H9 (cell line): Measurements from ENCODE around the gene JARID2. TPM values are rescaled to one million over a fixed set of nuclear protein-coding genes. Genes with fewer than 3 reads are reported as not detected.
A peak's percentile ranks its signal among the peaks of the same experiment; 100 is the strongest.

Experiments
- DNase-seq: peaks from one replicate; pipeline ENCODE4 v3.0.0-alpha.2; 2017
- H2AFZ ChIP-seq: one replicate; pipeline ENCODE4 v1.6.1; 2013; ENCODE audit warnings: mild to moderate bottlenecking, low read length, control low read depth, moderate library complexity
- H2AK5ac ChIP-seq: 2 replicates; pipeline ENCODE4 v1.6.1; 2013; ENCODE audit warnings: low read length, control low read depth, mixed read lengths; ENCODE audit not compliant: insufficient read length
- H2BK120ac ChIP-seq: one replicate; pipeline ENCODE4 v1.6.1; 2013; ENCODE audit warnings: low read depth, mild to moderate bottlenecking, low read length, control low read depth, inconsistent platforms; ENCODE audit not compliant: poor library complexity, severe bottlenecking
- H2BK12ac ChIP-seq: 2 replicates; pipeline ENCODE4 v1.6.1; 2013; ENCODE audit warnings: low read length, control low read depth, mixed read lengths, low read depth; ENCODE audit not compliant: insufficient read length
- H2BK15ac ChIP-seq: 2 replicates; pipeline ENCODE4 v1.6.1; 2013; ENCODE audit warnings: low read depth, low read length, control low read depth
- H2BK20ac ChIP-seq: one replicate; pipeline ENCODE4 v1.6.1; 2013; ENCODE audit warnings: low read depth, mild to moderate bottlenecking, low read length, control low read depth, inconsistent platforms; ENCODE audit not compliant: poor library complexity, severe bottlenecking
- H2BK5ac ChIP-seq: 2 replicates; pipeline ENCODE4 v1.6.1; 2013; ENCODE audit warnings: low read length, control low read depth, mixed read lengths; ENCODE audit not compliant: insufficient read length
- H3K14ac ChIP-seq: 2 replicates; pipeline ENCODE4 v1.6.1; 2013; ENCODE audit warnings: low read length, control low read depth; ENCODE audit not compliant: insufficient read depth
- H3K18ac ChIP-seq: 2 replicates; pipeline ENCODE4 v1.6.1; 2013; ENCODE audit warnings: low read depth, mild to moderate bottlenecking, mixed read lengths, low read length, control low read depth; ENCODE audit not compliant: insufficient read length
- H3K23ac ChIP-seq: 2 replicates; pipeline ENCODE4 v1.6.1; 2013; ENCODE audit warnings: low read length, control low read depth, mixed read lengths, low read depth; ENCODE audit not compliant: insufficient read length
- H3K23me2 ChIP-seq: 2 replicates; pipeline ENCODE4 v1.6.1; 2013; ENCODE audit warnings: low read depth, mild to moderate bottlenecking, mixed read lengths, low read length, control low read depth; ENCODE audit not compliant: insufficient read length, poor library complexity, severe bottlenecking
- H3K27ac ChIP-seq: 2 replicates; pipeline ENCODE4 v1.5.1; 2013; ENCODE audit warnings: low read length, control low read depth, mixed read lengths, low read depth; ENCODE audit not compliant: insufficient read length
- H3K27me3 ChIP-seq: 2 replicates; pipeline ENCODE4 v1.6.1; 2013; ENCODE audit warnings: low read length, control low read depth, inconsistent platforms; ENCODE audit not compliant: insufficient read depth
- H3K4ac ChIP-seq: 2 replicates; pipeline ENCODE4 v1.6.1; 2013; ENCODE audit warnings: low read depth, mild to moderate bottlenecking, control low read depth, inconsistent platforms, low read length, moderate library complexity
- H3K4me1 ChIP-seq: 2 replicates; pipeline ENCODE4 v1.6.1; 2013; ENCODE audit warnings: low read length, control low read depth, inconsistent platforms; ENCODE audit not compliant: insufficient read depth
- H3K4me2 ChIP-seq: 2 replicates; pipeline ENCODE4 v1.6.1; 2013; ENCODE audit warnings: low read length, control low read depth, mixed read lengths; ENCODE audit not compliant: insufficient read length, insufficient read depth
- H3K56ac ChIP-seq: 2 replicates; pipeline ENCODE4 v1.6.1; 2013; ENCODE audit warnings: low read depth, mild to moderate bottlenecking, mixed read lengths, low read length, control low read depth; ENCODE audit not compliant: insufficient read length
- H3K79me1 ChIP-seq: 2 replicates; pipeline ENCODE4 v1.6.1; 2013; ENCODE audit warnings: low read depth, mild to moderate bottlenecking, moderate library complexity, low read length, control low read depth, inconsistent platforms; ENCODE audit not compliant: insufficient read depth, poor library complexity, severe bottlenecking
- H3K79me2 ChIP-seq: 2 replicates; pipeline ENCODE4 v1.6.1; 2013; ENCODE audit warnings: low read length, control low read depth, inconsistent platforms; ENCODE audit not compliant: insufficient read depth
- H3K9ac ChIP-seq: 2 replicates; pipeline ENCODE4 v1.6.1; 2013; ENCODE audit warnings: low read length, control low read depth, mixed read lengths; ENCODE audit not compliant: insufficient read length; ENCODE audit errors: extremely low read depth
- H3K9me3 ChIP-seq: one replicate; pipeline ENCODE4 v1.6.1; 2013; ENCODE audit warnings: low read depth, low read length, inconsistent platforms; ENCODE audit not compliant: control insufficient read depth
- H3T11ph ChIP-seq: one replicate; pipeline ENCODE4 v1.6.1; 2013; ENCODE audit warnings: mild to moderate bottlenecking, low read length, control low read depth, inconsistent platforms
- H4K20me1 ChIP-seq: one replicate; pipeline ENCODE4 v1.6.1; 2013; ENCODE audit not compliant: control insufficient read depth, insufficient read length, insufficient read depth
- H4K5ac ChIP-seq: 2 replicates; pipeline ENCODE4 v1.6.1; 2013; ENCODE audit warnings: low read depth, mild to moderate bottlenecking, mixed read lengths, low read length, control low read depth; ENCODE audit not compliant: insufficient read length
- H4K8ac ChIP-seq: replicated peaks from 2 replicates; pipeline ENCODE4 v1.6.1; 2013; ENCODE audit warnings: low read length, control low read depth, mixed read lengths, low read depth; ENCODE audit not compliant: insufficient read length
- H4K91ac ChIP-seq: 2 replicates; pipeline ENCODE4 v1.6.1; 2013; ENCODE audit warnings: low read depth, mild to moderate bottlenecking, moderate library complexity, mixed read lengths, low read length, control low read depth; ENCODE audit not compliant: insufficient read length
- H3K27ac Mint-ChIP-seq, 3 experiments: 2 replicates in 2 of 3; 3 replicates in 1 of 3; pipeline ENCODE4 v1.8.0; 2020 to 2021; ENCODE audit warnings: mixed read lengths in 3 of 3, mild to moderate bottlenecking in 1 of 3, moderate library complexity in 1 of 3
- H3K27me3 Mint-ChIP-seq: 2 replicates; pipeline ENCODE4 v1.8.0; 2021; ENCODE audit warnings: low read depth, mild to moderate bottlenecking, moderate library complexity, mixed read lengths
- H3K36me3 Mint-ChIP-seq, 3 experiments: 2 replicates in 2 of 3; 3 replicates in 1 of 3; pipeline ENCODE4 v1.8.0; 2020 to 2021; ENCODE audit warnings: low read depth in 3 of 3, mixed read lengths in 3 of 3; ENCODE audit not compliant: insufficient read depth in 1 of 3
- H3K4me1 Mint-ChIP-seq, 2 experiments: 2 replicates each; pipeline ENCODE4 v1.8.0; 2020; ENCODE audit warnings: mixed read lengths in 2 of 2
- H3K4me3 Mint-ChIP-seq, 2 experiments: 2 replicates in 1 of 2; 3 replicates in 1 of 2; pipeline ENCODE4 v1.8.0; 2020 to 2021; ENCODE audit warnings: mild to moderate bottlenecking in 2 of 2, mixed read lengths in 2 of 2, moderate library complexity in 1 of 2
- H3K9me3 Mint-ChIP-seq, 2 experiments: 2 replicates in 1 of 2; 3 replicates in 1 of 2; pipeline ENCODE4 v1.8.0; 2020; ENCODE audit warnings: mild to moderate bottlenecking in 2 of 2, mixed read lengths in 2 of 2, moderate library complexity in 1 of 2
- total RNA-seq: library from RNA; stranded (reverse); gene quantifications from 2 replicates; pipeline ENCODE4 v1.2.1, GENCODE V29; 2021
- TF ChIP-seq, protein P1 (sequence below): fragments of 200-600 bp; sonication (generic); conservative IDR thresholded peaks from 3 replicates; pipeline ENCODE4 v1.8.0; 2021; ENCODE audit warnings: antibody characterized with exemption, mild to moderate bottlenecking

The JARID2 gene
- total RNA-seq, 1 experiment from 2014 or later: 174 TPM

- Mint-ChIP-seq H3K4me3 (peak overlapping the region in 1 of 2 experiments; percentile 8; a peak in 1 of 5 replicates), H3K27me3 (no peaks in the 10 kb centered on the region), H3K4me1 (peaks cover 72 to 73% of the 10 kb centered on the region in 2 experiments), H3K27ac (peak overlapping the region in 1 of 3 experiments; percentile 65; a peak in 4 of 7 replicates), H3K9me3 (no peaks in the 10 kb centered on the region), H3K36me3 (peaks cover 2 to 15% (median 8%) of the 10 kb centered on the region in 3 experiments; a peak in 4 of 7 replicates)
- no peak overlapping the region for H2BK12ac ChIP-seq
- no peak overlapping the region for H2AFZ ChIP-seq
- H4K8ac ChIP-seq: no peak overlapping the region
- H3K79me1 ChIP-seq: no peaks in the 10 kb centered on the region
- TF ChIP-seq, protein P1, sequence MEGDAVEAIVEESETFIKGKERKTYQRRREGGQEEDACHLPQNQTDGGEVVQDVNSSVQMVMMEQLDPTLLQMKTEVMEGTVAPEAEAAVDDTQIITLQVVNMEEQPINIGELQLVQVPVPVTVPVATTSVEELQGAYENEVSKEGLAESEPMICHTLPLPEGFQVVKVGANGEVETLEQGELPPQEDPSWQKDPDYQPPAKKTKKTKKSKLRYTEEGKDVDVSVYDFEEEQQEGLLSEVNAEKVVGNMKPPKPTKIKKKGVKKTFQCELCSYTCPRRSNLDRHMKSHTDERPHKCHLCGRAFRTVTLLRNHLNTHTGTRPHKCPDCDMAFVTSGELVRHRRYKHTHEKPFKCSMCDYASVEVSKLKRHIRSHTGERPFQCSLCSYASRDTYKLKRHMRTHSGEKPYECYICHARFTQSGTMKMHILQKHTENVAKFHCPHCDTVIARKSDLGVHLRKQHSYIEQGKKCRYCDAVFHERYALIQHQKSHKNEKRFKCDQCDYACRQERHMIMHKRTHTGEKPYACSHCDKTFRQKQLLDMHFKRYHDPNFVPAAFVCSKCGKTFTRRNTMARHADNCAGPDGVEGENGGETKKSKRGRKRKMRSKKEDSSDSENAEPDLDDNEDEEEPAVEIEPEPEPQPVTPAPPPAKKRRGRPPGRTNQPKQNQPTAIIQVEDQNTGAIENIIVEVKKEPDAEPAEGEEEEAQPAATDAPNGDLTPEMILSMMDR: no peak
- H3K4ac ChIP-seq: no peak overlapping the region
- no peak overlapping the region for H4K91ac ChIP-seq
- H2BK15ac ChIP-seq: no peak overlapping the region
- no peak overlapping the region for H4K5ac ChIP-seq
- no peak overlapping the region for H2BK120ac ChIP-seq
- H3K23ac ChIP-seq: no peak overlapping the region
- H2BK20ac ChIP-seq: no peak overlapping the region
- no peak overlapping the region for H3K4me2 ChIP-seq
- no peaks in the 10 kb centered on the region for H3K23me2 ChIP-seq
- no peak overlapping the region for H3K9ac ChIP-seq
- H3K27ac ChIP-seq: no peak overlapping the region
- H3K14ac ChIP-seq: no peak overlapping the region
- H3K18ac ChIP-seq: no peak overlapping the region
- H3K79me2 ChIP-seq: peaks cover 94% of the 10 kb centered on the region
- H3K56ac ChIP-seq: no peak overlapping the region
- no peaks in the 10 kb centered on the region for H3K27me3 ChIP-seq
- no peak for DNase-seq
- H2BK5ac ChIP-seq: no peak overlapping the region
- no peak overlapping the region for H3T11ph ChIP-seq
- H3K9me3 ChIP-seq: no peaks in the 10 kb centered on the region
- peaks cover 22% of the 10 kb centered on the region; the same call in 1 of the 2 replicates for H3K4me1 ChIP-seq
- no peak overlapping the region for H2AK5ac ChIP-seq
- peaks cover 2% of the 10 kb centered on the region for H4K20me1 ChIP-seq
Measured at GRCh38 chr6:15305496-15305895, 59.6 kb downstream of the JARID2 start.
